A549 (cell line): ENCODE measurements around the gene CCDC137.

Experiments used
- MAZ ChIP-seq: fragments of 150-350 bp; IDR thresholded peaks from 2 replicates; pipeline ENCODE4 v1.6.1; 2014; ENCODE audit warnings: antibody characterized with exemption, low read depth, low read length, borderline replicate concordance
- POLR2A ChIP-seq: IDR thresholded peaks from 2 replicates; pipeline ENCODE4 v1.6.1; 2012; ENCODE audit warnings: mild to moderate bottlenecking, low read length
- REST ChIP-seq: fragments of 200-600 bp; sonication (generic); IDR thresholded peaks from 2 replicates; pipeline ENCODE4 v1.6.1; 2016; ENCODE audit warnings: antibody characterized with exemption, mild to moderate bottlenecking, moderate library complexity
- TF ChIP-seq, protein P1 (sequence below): fragments of >200 bp; sonication (Bioruptor Twin); formaldehyde crosslinking; IDR thresholded peaks from 3 replicates; pipeline ENCODE4 v1.5.1; 2016

DNA sequence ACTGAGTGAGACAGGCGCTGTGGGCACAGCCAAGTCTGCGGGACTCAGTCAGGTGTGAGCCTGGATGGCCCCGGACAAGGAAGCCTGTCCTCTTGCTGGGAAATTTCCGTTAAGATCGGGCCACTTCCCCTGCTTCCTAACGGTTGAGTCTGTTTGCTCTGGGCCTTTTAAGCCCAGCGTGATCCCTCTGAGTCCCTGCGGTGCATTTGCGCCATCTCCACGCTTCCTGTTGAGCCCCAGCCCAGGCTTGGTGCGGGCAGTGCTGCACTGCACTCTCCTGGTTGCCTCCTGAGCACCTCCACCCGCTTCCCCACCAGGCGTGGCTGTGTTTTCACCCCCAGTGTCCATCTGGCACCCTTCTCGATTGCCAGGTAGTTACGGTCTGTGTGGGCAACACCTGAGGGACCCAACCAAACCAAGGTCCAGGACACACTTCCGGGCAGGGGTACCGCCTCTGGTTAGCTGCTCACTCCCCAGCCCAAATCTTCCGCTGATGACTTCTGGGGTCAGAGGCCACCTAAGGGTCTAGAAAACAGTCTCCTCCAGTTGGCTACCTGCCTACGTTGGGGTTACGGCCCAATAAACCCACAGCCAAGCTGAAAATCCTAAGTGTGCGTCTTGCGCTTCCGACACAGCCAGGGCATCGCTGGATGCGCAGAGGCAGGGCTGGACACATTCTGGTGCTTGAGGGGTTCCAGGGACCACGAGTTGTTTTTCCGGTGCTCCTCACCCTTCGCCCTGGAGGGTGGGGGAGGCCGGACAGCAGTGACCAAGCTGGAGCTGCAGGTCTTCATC is 44.2 kb downstream of the CCDC137 start:
- TF ChIP-seq POLR2A: peak; percentile 5; the same call in 1 of the 2 replicates
- no peak for TF ChIP-seq REST
- TF ChIP-seq, protein P1, sequence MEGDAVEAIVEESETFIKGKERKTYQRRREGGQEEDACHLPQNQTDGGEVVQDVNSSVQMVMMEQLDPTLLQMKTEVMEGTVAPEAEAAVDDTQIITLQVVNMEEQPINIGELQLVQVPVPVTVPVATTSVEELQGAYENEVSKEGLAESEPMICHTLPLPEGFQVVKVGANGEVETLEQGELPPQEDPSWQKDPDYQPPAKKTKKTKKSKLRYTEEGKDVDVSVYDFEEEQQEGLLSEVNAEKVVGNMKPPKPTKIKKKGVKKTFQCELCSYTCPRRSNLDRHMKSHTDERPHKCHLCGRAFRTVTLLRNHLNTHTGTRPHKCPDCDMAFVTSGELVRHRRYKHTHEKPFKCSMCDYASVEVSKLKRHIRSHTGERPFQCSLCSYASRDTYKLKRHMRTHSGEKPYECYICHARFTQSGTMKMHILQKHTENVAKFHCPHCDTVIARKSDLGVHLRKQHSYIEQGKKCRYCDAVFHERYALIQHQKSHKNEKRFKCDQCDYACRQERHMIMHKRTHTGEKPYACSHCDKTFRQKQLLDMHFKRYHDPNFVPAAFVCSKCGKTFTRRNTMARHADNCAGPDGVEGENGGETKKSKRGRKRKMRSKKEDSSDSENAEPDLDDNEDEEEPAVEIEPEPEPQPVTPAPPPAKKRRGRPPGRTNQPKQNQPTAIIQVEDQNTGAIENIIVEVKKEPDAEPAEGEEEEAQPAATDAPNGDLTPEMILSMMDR: no peak
- no peak for TF ChIP-seq MAZ
